ENCODE measurements around the gene ZFYVE27.

GRCh38 chr10:97764519-97764931, 27.6 kb downstream of the ZFYVE27 start:
- no peak for TF ChIP-seq CTCF (IDR thresholded peaks at IDR 0.05)
- TF ChIP-seq POLR2A (IDR thresholded peaks at IDR 0.05) = no peak

Data from esophagus squamous epithelium (tissue), 4 donors.